ENCODE results near the gene RPGRIP1. TPM values are rescaled to one million over a fixed set of nuclear protein-coding genes. Genes with fewer than 3 reads are reported as not detected.

Gene RPGRIP1
- total and polyA plus RNA-seq, 2 donors (not counting 1 experiment from before 2014, with no cell fraction given) = 0.22 to 0.86 TPM

GRCh38 chr14:21320913-21321312, 41.0 kb downstream of the RPGRIP1 start:
- H3K4me3 ChIP-seq (ENCODE audit: control extremely low read depth in 1 of 5, extremely low read depth in 1 of 5, insufficient read depth in 1 of 5, low read depth in 2 of 5, low read length in 4 of 5) = no peak overlapping the region
- no peaks in the 10 kb centered on the region for H3K9me3 Mint-ChIP-seq (ENCODE audit: insufficient read depth)
- intact Hi-C loops (cut with micrococcal nuclease) = no loop called here
- peaks cover 16 to 28% of the 10 kb centered on the region in 2 donors for H3K4me1 ChIP-seq (ENCODE audit: control insufficient read depth in 2 of 2, insufficient read depth in 2 of 2, low read length in 2 of 2)
- H3K9me3 ChIP-seq (ENCODE audit: control extremely low read depth in 1 of 3, control insufficient read depth in 2 of 3, insufficient read depth in 1 of 3, low read length in 2 of 3) = no peaks in the 10 kb centered on the region
- 100% methylated on average over 1 of the region's 2 CpGs for WGBS (ENCODE audit: insufficient coverage)
- ChIA-PET CTCF (no interaction called here), POLR2A (no interaction called here)
- H3K36me3 ChIP-seq (replicated peaks in 1 of 2; ENCODE audit: control extremely low read depth in 1 of 2, control insufficient read depth in 1 of 2, extremely low read depth in 1 of 2, insufficient read depth in 2 of 2, low read length in 1 of 2) = no peaks in the 10 kb centered on the region
- no peak overlapping the region for H3K4me2 ChIP-seq (replicated peaks; ENCODE audit: low read depth, low read length, poor library complexity, severe bottlenecking)
- no peak for TF ChIP-seq EZH2 (IDR thresholded peaks at IDR 0.05; ENCODE audit: borderline replicate concordance, insufficient read depth, low read depth, low read length, poor library complexity, severe bottlenecking)
- no peak for TF ChIP-seq CTCF (IDR thresholded peaks at IDR 0.05)
- no peak overlapping the region for H3K27ac ChIP-seq (ENCODE audit: low read length in 2 of 2)
- H2AFZ ChIP-seq (ENCODE audit: insufficient read depth, low read depth, low read length, poor library complexity, severe bottlenecking) = no peak overlapping the region
- H3K4me3 Mint-ChIP-seq = no peak overlapping the region
- H3K27me3 ChIP-seq (replicated peaks in 1 of 4; ENCODE audit: control extremely low read depth in 1 of 4, control insufficient read depth in 3 of 4, insufficient read depth in 4 of 4, low read length in 3 of 4) = no peaks in the 10 kb centered on the region
- DNase-seq (no peak), ATAC-seq (ENCODE audit: low read depth) (no peak)
- H3K27me3 Mint-ChIP-seq = peaks cover 10% of the 10 kb centered on the region
- H3K79me2 ChIP-seq (ENCODE audit: control insufficient read depth, insufficient read depth, low read length) = no peaks in the 10 kb centered on the region
- no peak overlapping the region for H3K27ac Mint-ChIP-seq
- H3K9ac ChIP-seq (ENCODE audit: low read length) = no peak overlapping the region
- H3K4me1 Mint-ChIP-seq = peaks cover 21% of the 10 kb centered on the region
- H4K20me1 ChIP-seq (ENCODE audit: control insufficient read depth, insufficient read depth, low read length, poor library complexity, severe bottlenecking) = no peaks in the 10 kb centered on the region

- CTCF ChIA-PET = no interaction called here
- H3K36me3 ChIP-seq (replicated peaks in 1 of 2; ENCODE audit: control extremely low read depth in 1 of 2, control insufficient read depth in 1 of 2, extremely low read depth in 1 of 2, insufficient read depth in 2 of 2, low read length in 1 of 2) = no peaks in the 10 kb centered on the region
- intact Hi-C loops (cut with micrococcal nuclease) = no loop called here
- Mint-ChIP-seq H3K4me1 (peaks cover 13% of the 10 kb centered on the region), H3K27me3 (peaks cover 10% of the 10 kb centered on the region), H3K9me3 (ENCODE audit: insufficient read depth) (no peaks in the 10 kb centered on the region), H3K27ac (no peak overlapping the region), H3K4me3 (no peak overlapping the region)
- H3K4me3 ChIP-seq (ENCODE audit: control extremely low read depth in 1 of 5, extremely low read depth in 1 of 5, insufficient read depth in 1 of 5, low read depth in 2 of 5, low read length in 4 of 5) = no peak overlapping the region
- H3K79me2 ChIP-seq (ENCODE audit: control insufficient read depth, insufficient read depth, low read length) = no peaks in the 10 kb centered on the region
- H3K4me1 ChIP-seq (ENCODE audit: control insufficient read depth in 2 of 2, insufficient read depth in 2 of 2, low read length in 2 of 2) = peaks cover 6 to 10% of the 10 kb centered on the region in 2 donors
- WGBS (ENCODE audit: insufficient coverage) = 100% methylated on average over 1 of the region's 2 CpGs
- no peak for TF ChIP-seq EZH2 (IDR thresholded peaks at IDR 0.05; ENCODE audit: borderline replicate concordance, insufficient read depth, low read depth, low read length, poor library complexity, severe bottlenecking)
- TF ChIP-seq CTCF (IDR thresholded peaks at IDR 0.05) = no peak
- H4K20me1 ChIP-seq (ENCODE audit: control insufficient read depth, insufficient read depth, low read length, poor library complexity, severe bottlenecking) = no peaks in the 10 kb centered on the region
- H3K9ac ChIP-seq (ENCODE audit: low read length) = no peak overlapping the region
- POLR2A ChIA-PET = no interaction called here
- no peaks in the 10 kb centered on the region for H3K9me3 ChIP-seq (ENCODE audit: control extremely low read depth in 1 of 3, control insufficient read depth in 2 of 3, insufficient read depth in 1 of 3, low read length in 2 of 3)
- DNase-seq = no peak
- no peak overlapping the region for H3K4me2 ChIP-seq (replicated peaks; ENCODE audit: low read depth, low read length, poor library complexity, severe bottlenecking)
- no peak overlapping the region for H2AFZ ChIP-seq (ENCODE audit: insufficient read depth, low read depth, low read length, poor library complexity, severe bottlenecking)
- no peak overlapping the region for H3K27ac ChIP-seq (ENCODE audit: low read length in 2 of 2)
- ATAC-seq (ENCODE audit: low read depth) = no peak
- no peaks in the 10 kb centered on the region for H3K27me3 ChIP-seq (replicated peaks in 1 of 4; ENCODE audit: control extremely low read depth in 1 of 4, control insufficient read depth in 3 of 4, insufficient read depth in 4 of 4, low read length in 3 of 4)
Observed at GRCh38 chr14:21322716-21323115, 42.8 kb downstream of the RPGRIP1 start.
